SK-N-SH treated with all-trans-retinoic acid at 6 μM for 48 hours (cell line): Measurements from ENCODE around the gene EEFSEC.

ENCODE experiments used
- ARNTL ChIP-seq: fragments of 450-650 bp; formaldehyde crosslinking; IDR thresholded peaks from 2 replicates; pipeline ENCODE4 v1.5.0; 2020; ENCODE audit warnings: low read depth, mild to moderate bottlenecking, moderate library complexity, borderline replicate concordance
- OSR1 ChIP-seq: fragments of 250-450 bp; sonication (Bioruptor Pico); IDR thresholded peaks from 2 replicates; pipeline ENCODE4 v1.8.0; 2022; ENCODE audit warnings: moderate library complexity, mild to moderate bottlenecking, inconsistent platforms
- PATZ1 ChIP-seq: fragments of 250-450 bp; sonication (Bioruptor Pico); IDR thresholded peaks from 2 replicates; pipeline ENCODE4 v1.8.0; 2020; ENCODE audit warnings: mild to moderate bottlenecking, moderate library complexity, borderline replicate concordance
- RARB ChIP-seq: fragments of 250-450 bp; sonication (Bioruptor Pico); IDR thresholded peaks from 2 replicates; pipeline ENCODE4 v1.8.0; 2021; ENCODE audit warnings: mild to moderate bottlenecking, moderate library complexity
- SNAI2 ChIP-seq: fragments of 250-450 bp; sonication (Bioruptor Pico); IDR thresholded peaks from 2 replicates; pipeline ENCODE4 v1.5.0; 2020; ENCODE audit warnings: mild to moderate bottlenecking, moderate library complexity
- TCF4 ChIP-seq: fragments of 250-450 bp; sonication (Bioruptor Pico); IDR thresholded peaks from 2 replicates; pipeline ENCODE4 v1.8.0; 2021; ENCODE audit warnings: mild to moderate bottlenecking, moderate library complexity, borderline replicate concordance
- TOX ChIP-seq: fragments of 250-450 bp; sonication (Bioruptor Pico); IDR thresholded peaks from 2 replicates; pipeline ENCODE4 v1.8.0; 2021; ENCODE audit warnings: mild to moderate bottlenecking, moderate library complexity, borderline replicate concordance
- ZC3H10 ChIP-seq: fragments of 250-450 bp; sonication (Bioruptor Pico); IDR thresholded peaks from 2 replicates; pipeline ENCODE4 v1.5.1; 2021; ENCODE audit warnings: mild to moderate bottlenecking, moderate library complexity
- ZFP3 ChIP-seq: fragments of 250-450 bp; sonication (Bioruptor Pico); IDR thresholded peaks from 2 replicates; pipeline ENCODE4 v1.5.0; 2020; ENCODE audit warnings: mild to moderate bottlenecking, moderate library complexity
- ZFP30 ChIP-seq: fragments of 450-650 bp; formaldehyde crosslinking; IDR thresholded peaks from 2 replicates; pipeline ENCODE4 v1.5.0; 2022; ENCODE audit warnings: mild to moderate bottlenecking, moderate library complexity
- ZNF565 ChIP-seq: fragments of 450-650 bp; formaldehyde crosslinking; conservative IDR thresholded peaks from 2 replicates; pipeline ENCODE4 v1.5.0; 2020; ENCODE audit warnings: low read depth, mild to moderate bottlenecking, moderate library complexity

- TF ChIP-seq RARB (CRISPR knock-in tag) (no peak), PATZ1 (CRISPR knock-in tag) (no peak), SNAI2 (CRISPR knock-in tag) (no peak), ARNTL (CRISPR knock-in tag) (no peak), ZFP3 (CRISPR knock-in tag) (no peak), ZFP30 (CRISPR knock-in tag) (no peak), TCF4 (no peak), TOX (CRISPR knock-in tag) (no peak), ZNF565 (CRISPR knock-in tag) (no peak), OSR1 (CRISPR knock-in tag) (no peak), ZC3H10 (no peak)
Measured at GRCh38 chr3:128357538-128357937, 204.3 kb downstream of the EEFSEC start.
